Fibroblast of lung (primary cell): Measurements from ENCODE around the gene NLRC4. TPM values are rescaled to one million over a fixed set of nuclear protein-coding genes. Genes with fewer than 3 reads are reported as not detected.

Experiments
- DNase-seq, 2 donors: peaks; one replicate each; pipeline versions ENCODE4 v3.0.0 to v3.0.0-alpha.2; 2010; ENCODE audit warnings: low read depth in 2 of 2
- H2AFZ ChIP-seq: 2 replicates; pipeline ENCODE4 v1.5.1; 2012; ENCODE audit warnings: low read length, control low read depth, inconsistent platforms
- H3K27ac ChIP-seq: 2 replicates; pipeline ENCODE4 v1.5.1; 2011; ENCODE audit warnings: low read length, control low read depth; ENCODE audit not compliant: insufficient read depth
- H3K27me3 ChIP-seq: 2 replicates; pipeline ENCODE4 v1.5.1; 2011; ENCODE audit warnings: mild to moderate bottlenecking, low read length; ENCODE audit not compliant: control insufficient read depth, insufficient read depth
- H3K36me3 ChIP-seq: 2 replicates; pipeline ENCODE4 v1.5.1; 2011; ENCODE audit warnings: low read length; ENCODE audit not compliant: control insufficient read depth, insufficient read depth
- H3K4me1 ChIP-seq: 2 replicates; pipeline ENCODE4 v1.5.1; 2011; ENCODE audit warnings: low read length; ENCODE audit not compliant: control insufficient read depth, insufficient read depth; ENCODE audit errors: extremely low read depth
- H3K4me2 ChIP-seq: 2 replicates; pipeline ENCODE4 v1.5.1; 2011; ENCODE audit warnings: low read length, control low read depth; ENCODE audit not compliant: insufficient read depth; ENCODE audit errors: extremely low read depth
- H3K4me3 ChIP-seq, 4 experiments: fragments of 200-600 bp in 1 of 4; sonication (generic) in 1 of 4; replicated peaks in 1 of 4; 2 replicates each; pipeline ENCODE4 v1.5.1; 2011 to 2016; ENCODE audit warnings: low read length in 4 of 4, low read depth in 3 of 4, mild to moderate bottlenecking in 3 of 4, control low read depth in 2 of 4, inconsistent platforms in 1 of 4, mixed read lengths in 1 of 4; ENCODE audit not compliant: insufficient read depth in 1 of 4; ENCODE audit errors: control extremely low read depth in 1 of 4
- H3K79me2 ChIP-seq: 2 replicates; pipeline ENCODE4 v1.5.1; 2012; ENCODE audit warnings: mild to moderate bottlenecking, low read length, inconsistent platforms; ENCODE audit not compliant: control insufficient read depth, insufficient read depth
- H3K9ac ChIP-seq: 2 replicates; pipeline ENCODE4 v1.5.1; 2011; ENCODE audit warnings: mild to moderate bottlenecking, low read length, control low read depth; ENCODE audit not compliant: insufficient read depth
- H3K9me3 ChIP-seq: 2 replicates; pipeline ENCODE4 v1.5.1; 2012; ENCODE audit warnings: low read depth, low read length; ENCODE audit not compliant: control insufficient read depth, insufficient read depth
- H4K20me1 ChIP-seq: 2 replicates; pipeline ENCODE4 v1.5.1; 2011; ENCODE audit warnings: low read length; ENCODE audit not compliant: control insufficient read depth, insufficient read depth; ENCODE audit errors: extremely low read depth
- EZH2 ChIP-seq: IDR thresholded peaks from 2 replicates; pipeline ENCODE4 v1.5.1; 2012; ENCODE audit warnings: low read length, control low read depth, mild to moderate bottlenecking; ENCODE audit errors: missing control alignments
- polyA plus RNA-seq, 2 donors: library from polyadenylated mRNA; depleted of rRNA in 1 of 2; stranded (reverse) in 1 of 2; unstranded in 1 of 2; fragments of >200 nt; gene quantifications; 2 replicates each; pipeline ENCODE4 v1.2.1, GENCODE V29; 2011 to 2012; ENCODE audit warnings: missing spikeins in 1 of 2
- total RNA-seq: library from RNA; depleted of rRNA; stranded (reverse); fragments of >200 nt; gene quantifications from 2 replicates; pipeline ENCODE4 v1.2.1, GENCODE V29; 2014
- TF ChIP-seq, protein P1 (sequence below), 2 donors: IDR thresholded peaks in 1 of 2; conservative IDR thresholded peaks in 1 of 2; 1 replicate in 1 of 2; 2 replicates in 1 of 2; pipeline ENCODE4 v1.5.1; 2011 to 2012; ENCODE audit warnings: low read length in 2 of 2, control low read depth in 1 of 2, inconsistent platforms in 1 of 2, low read depth in 1 of 2, mild to moderate bottlenecking in 1 of 2

NLRC4 gene
- total and polyA plus RNA-seq, 2 donors (not counting 1 experiment from before 2014, with no cell fraction given) = not detected

DNA sequence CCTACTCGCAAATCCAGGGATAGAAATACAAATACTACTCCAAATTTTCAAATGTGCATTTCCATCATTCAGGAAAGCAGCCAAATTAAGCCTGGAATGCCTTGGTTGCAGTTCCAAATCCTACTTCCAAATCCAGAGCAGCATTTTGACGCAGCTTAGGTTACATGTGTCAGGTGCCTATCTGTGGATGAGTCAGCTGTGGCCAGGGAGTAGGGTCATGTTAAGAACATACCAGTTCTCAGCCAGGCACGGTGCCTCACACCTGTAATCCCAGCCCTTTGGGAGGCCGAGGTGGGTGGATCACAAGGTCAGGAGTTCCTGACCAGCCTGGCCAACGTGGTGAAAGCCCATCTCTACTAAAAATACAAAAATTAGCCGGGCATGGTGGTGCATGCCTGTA is 82.0 kb downstream of the NLRC4 start:
- H3K9ac ChIP-seq = no peak overlapping the region
- H3K4me2 ChIP-seq = no peak overlapping the region
- no peaks in the 10 kb centered on the region for H3K4me1 ChIP-seq
- H3K27me3 ChIP-seq = no peaks in the 10 kb centered on the region
- no peak for TF ChIP-seq EZH2
- TF ChIP-seq, protein P1, sequence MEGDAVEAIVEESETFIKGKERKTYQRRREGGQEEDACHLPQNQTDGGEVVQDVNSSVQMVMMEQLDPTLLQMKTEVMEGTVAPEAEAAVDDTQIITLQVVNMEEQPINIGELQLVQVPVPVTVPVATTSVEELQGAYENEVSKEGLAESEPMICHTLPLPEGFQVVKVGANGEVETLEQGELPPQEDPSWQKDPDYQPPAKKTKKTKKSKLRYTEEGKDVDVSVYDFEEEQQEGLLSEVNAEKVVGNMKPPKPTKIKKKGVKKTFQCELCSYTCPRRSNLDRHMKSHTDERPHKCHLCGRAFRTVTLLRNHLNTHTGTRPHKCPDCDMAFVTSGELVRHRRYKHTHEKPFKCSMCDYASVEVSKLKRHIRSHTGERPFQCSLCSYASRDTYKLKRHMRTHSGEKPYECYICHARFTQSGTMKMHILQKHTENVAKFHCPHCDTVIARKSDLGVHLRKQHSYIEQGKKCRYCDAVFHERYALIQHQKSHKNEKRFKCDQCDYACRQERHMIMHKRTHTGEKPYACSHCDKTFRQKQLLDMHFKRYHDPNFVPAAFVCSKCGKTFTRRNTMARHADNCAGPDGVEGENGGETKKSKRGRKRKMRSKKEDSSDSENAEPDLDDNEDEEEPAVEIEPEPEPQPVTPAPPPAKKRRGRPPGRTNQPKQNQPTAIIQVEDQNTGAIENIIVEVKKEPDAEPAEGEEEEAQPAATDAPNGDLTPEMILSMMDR (conservative IDR thresholded peaks at IDR 0.05 in 1 of 2, IDR thresholded peaks at IDR 0.05 in 1 of 2; ENCODE audit: low read depth in 1 of 2, low read length in 2 of 2) = no peak
- H2AFZ ChIP-seq = no peak overlapping the region
- H3K36me3 ChIP-seq = peaks cover 3% of the 10 kb centered on the region
- no peaks in the 10 kb centered on the region for H3K79me2 ChIP-seq
- H3K9me3 ChIP-seq = no peaks in the 10 kb centered on the region
- no peak for DNase-seq
- no peaks in the 10 kb centered on the region for H4K20me1 ChIP-seq
- H3K4me3 ChIP-seq = no peak overlapping the region
- no peak overlapping the region for H3K27ac ChIP-seq

Other genes with a start within 250 kb of the NLRC4 start
- 50.5 and 69.9 TPM in 2 replicates for gene DPY30, start 225.1 kb downstream of the NLRC4 start, total RNA-seq
- 122 and 126 TPM in 2 replicates for gene DPY30, start 225.1 kb downstream of the NLRC4 start, polyA plus RNA-seq
- gene SPAST, start 201.3 kb downstream of the NLRC4 start, total RNA-seq = 22.6 and 30.8 TPM in 2 replicates
- 10.9 and 12.7 TPM in 2 replicates for gene SPAST, start 201.3 kb downstream of the NLRC4 start, polyA plus RNA-seq
- gene SLC30A6, start 99.0 kb downstream of the NLRC4 start, total RNA-seq = 20.5 and 23.6 TPM in 2 replicates
- gene SLC30A6, start 99.0 kb downstream of the NLRC4 start, polyA plus RNA-seq = 21.8 and 23.1 TPM in 2 replicates
- gene YIPF4, start 13.0 kb upstream of the NLRC4 start, total RNA-seq = 16.4 and 17.2 TPM in 2 replicates
- gene YIPF4, start 13.0 kb upstream of the NLRC4 start, polyA plus RNA-seq = 15.5 and 23.3 TPM in 2 replicates
- gene BIRC6, start 92.1 kb upstream of the NLRC4 start, total RNA-seq = 110 and 162 TPM in 2 replicates
- gene BIRC6, start 92.1 kb upstream of the NLRC4 start, polyA plus RNA-seq = 41.9 and 46.7 TPM in 2 replicates